Prostate gland (tissue), 2 donors: Measurements from ENCODE around the gene KAZALD1.

Experiments used
- CTCF ChIP-seq, 4 experiments: fragments of 200-600 bp in 2 of 4; fragments of 450-650 bp in 2 of 4; sonication (generic) in 2 of 4; IDR thresholded peaks; 1 replicate in 3 of 4; 2 replicates in 1 of 4; pipeline ENCODE4 v1.5.1; 2016 to 2019; ENCODE audit warnings: antibody characterized with exemption in 4 of 4, mild to moderate bottlenecking in 2 of 4, moderate library complexity in 2 of 4
- POLR2A ChIP-seq: fragments of 450-650 bp; IDR thresholded peaks from one replicate; pipeline ENCODE4 v1.6.1; 2016; ENCODE audit warnings: antibody characterized with exemption, mild to moderate bottlenecking
- POLR2AphosphoS5 ChIP-seq: sonication (generic); formaldehyde crosslinking; IDR thresholded peaks from one replicate; pipeline ENCODE4 v1.6.1; 2017; ENCODE audit warnings: antibody characterized with exemption

- TF ChIP-seq CTCF (IDR thresholded peaks at IDR 0.05): no peak
- TF ChIP-seq POLR2A: no peak
- no peak for TF ChIP-seq POLR2AphosphoS5
Observed at GRCh38 chr10:101052285-101052684, 9.5 kb upstream of the KAZALD1 start.
